ENCODE data around the gene ZNF329. TPM values are rescaled to one million over a fixed set of nuclear protein-coding genes. Genes with fewer than 3 reads are reported as not detected.

ZNF329 gene
- total RNA-seq, 1 donor from 2014 or later = 21.8 TPM

Other genes with a start within 250 kb of the ZNF329 start
- gene ZNF417, start 234.2 kb downstream of the ZNF329 start, total RNA-seq = 8.3 and 28.5 TPM in 2 replicates
- gene ZNF418, start 215.4 kb downstream of the ZNF329 start, total RNA-seq = 3.6 and 7.2 TPM in 2 replicates
- 3.5 and 6.8 TPM in 2 replicates for gene ZNF256, start 203.1 kb downstream of the ZNF329 start, total RNA-seq
- gene C19orf18, start 176.3 kb downstream of the ZNF329 start, total RNA-seq = 0.15 TPM in 1 of 2 replicates, not detected in the other
- 9.6 and 19.9 TPM in 2 replicates for gene ZNF606, start 148.0 kb downstream of the ZNF329 start, total RNA-seq
- gene ZSCAN1, start 116.8 kb downstream of the ZNF329 start, total RNA-seq = not detected in 2 replicates
- gene ZNF135, start 91.5 kb downstream of the ZNF329 start, total RNA-seq = 2.3 and 7.7 TPM in 2 replicates
- gene ZSCAN18, start 52.6 kb downstream of the ZNF329 start, total RNA-seq = 28.8 and 52.4 TPM in 2 replicates
- gene ZNF274, start 32.3 kb upstream of the ZNF329 start, total RNA-seq = 15.9 and 22.6 TPM in 2 replicates
- 53.8 and 73.3 TPM in 2 replicates for gene ZNF544, start 78.1 kb upstream of the ZNF329 start, total RNA-seq
- 4.2 and 10.9 TPM in 2 replicates for gene ZNF8, start 128.2 kb upstream of the ZNF329 start, total RNA-seq
- gene ERVK3-1, start 154.6 kb upstream of the ZNF329 start, total RNA-seq = 37.3 and 37.6 TPM in 2 replicates
- 1.4 and 4.0 TPM in 2 replicates for gene ZSCAN22, start 176.2 kb upstream of the ZNF329 start, total RNA-seq
- gene A1BG, start 202.7 kb upstream of the ZNF329 start, total RNA-seq = 6.2 TPM in 1 of 2 replicates, not detected in the other
- gene ZNF497, start 212.0 kb upstream of the ZNF329 start, total RNA-seq = 0.17 and 5.5 TPM in 2 replicates
- gene ZNF837, start 230.2 kb upstream of the ZNF329 start, total RNA-seq = 5.9 and 6.4 TPM in 2 replicates
- 847 and 2,009 TPM in 2 replicates for gene RPS5, start 236.5 kb upstream of the ZNF329 start, total RNA-seq
- not detected in 2 replicates for gene RNF225, start 244.9 kb upstream of the ZNF329 start, total RNA-seq